Testis (tissue), 3 donors: ENCODE measurements around the gene ZNF829. TPM values are rescaled to one million over a fixed set of nuclear protein-coding genes. Genes with fewer than 3 reads are reported as not detected.

Source experiments
- DNase-seq: peaks from one replicate; pipeline ENCODE4 v3.0.0-alpha.2; 2019
- H3K27ac ChIP-seq, 2 donors: fragments of 200-600 bp; sonication (generic); one replicate each; pipeline ENCODE4 v1.5.1; 2019
- H3K27me3 ChIP-seq: fragments of 200-600 bp; sonication (generic); one replicate; pipeline ENCODE4 v1.5.1; 2019
- H3K36me3 ChIP-seq: fragments of 200-600 bp; sonication (generic); one replicate; pipeline ENCODE4 v1.5.1; 2017; ENCODE audit warnings: low read depth; ENCODE audit errors: missing control alignments
- H3K4me1 ChIP-seq: fragments of 200-600 bp; sonication (generic); one replicate; pipeline ENCODE4 v1.5.1; 2019
- H3K4me3 ChIP-seq, 2 donors: fragments of 200-600 bp; sonication (generic); one replicate each; pipeline ENCODE4 v1.5.1; 2017 to 2019
- H3K9me3 ChIP-seq: fragments of 200-600 bp; sonication (generic); one replicate; pipeline ENCODE4 v1.5.1; 2017
- POLR2A ChIP-seq: fragments of 450-650 bp; IDR thresholded peaks from one replicate; pipeline ENCODE4 v1.6.1; 2017; ENCODE audit warnings: antibody characterized with exemption, mild to moderate bottlenecking, moderate library complexity
- WGBS, 2 donors: methylation state at CpG; one replicate each; pipeline ENCODE4 v1.1.5; 2018; 5-methylcytosine and 5-hydroxymethylcytosine counted together
- intact Hi-C: fragments of 100-400 bp; cut with DNase I; formaldehyde crosslinking; loops from one replicate; pipeline ENCODE4 v1.15.1; 2023; ENCODE audit warnings: low total_unique reads
- polyA plus RNA-seq: library from polyadenylated mRNA; stranded (reverse); fragments of 350-450 nt; fragmentation: Illumina TruSeq; extraction: RNeasy Lipid Tissue Mini Kit (QIAGEN cat#74804); gene quantifications from one replicate; pipeline ENCODE4 v1.2.3, GENCODE V29; 2014; ENCODE audit warnings: low read depth, low replicate concordance; ENCODE audit not compliant: insufficient read depth
- small RNA-seq, 2 donors: library from RNA; depleted of rRNA; stranded (forward); fragments of <200 nt; gene quantifications; one replicate each; pipeline ENCODE3, GENCODE V24; 2016
- total RNA-seq, 2 donors: library from RNA; depleted of rRNA; stranded (reverse); fragments of >200 nt; gene quantifications; one replicate each; pipeline ENCODE4 v1.2.3, GENCODE V29; 2016
- TF ChIP-seq, protein P1 (sequence below), 3 experiments: fragments of 450-650 bp in 2 of 3; fragments of 200-600 bp in 1 of 3; sonication (generic) in 1 of 3; IDR thresholded peaks; one replicate each; pipeline ENCODE4 v1.5.1; 2016 to 2019; ENCODE audit warnings: antibody characterized with exemption in 3 of 3, mild to moderate bottlenecking in 2 of 3, moderate library complexity in 1 of 3

Gene ZNF829
- total and polyA plus RNA-seq, 3 donors from 2014 or later = 10.5 to 19.9 (median 12.1) TPM

DNA sequence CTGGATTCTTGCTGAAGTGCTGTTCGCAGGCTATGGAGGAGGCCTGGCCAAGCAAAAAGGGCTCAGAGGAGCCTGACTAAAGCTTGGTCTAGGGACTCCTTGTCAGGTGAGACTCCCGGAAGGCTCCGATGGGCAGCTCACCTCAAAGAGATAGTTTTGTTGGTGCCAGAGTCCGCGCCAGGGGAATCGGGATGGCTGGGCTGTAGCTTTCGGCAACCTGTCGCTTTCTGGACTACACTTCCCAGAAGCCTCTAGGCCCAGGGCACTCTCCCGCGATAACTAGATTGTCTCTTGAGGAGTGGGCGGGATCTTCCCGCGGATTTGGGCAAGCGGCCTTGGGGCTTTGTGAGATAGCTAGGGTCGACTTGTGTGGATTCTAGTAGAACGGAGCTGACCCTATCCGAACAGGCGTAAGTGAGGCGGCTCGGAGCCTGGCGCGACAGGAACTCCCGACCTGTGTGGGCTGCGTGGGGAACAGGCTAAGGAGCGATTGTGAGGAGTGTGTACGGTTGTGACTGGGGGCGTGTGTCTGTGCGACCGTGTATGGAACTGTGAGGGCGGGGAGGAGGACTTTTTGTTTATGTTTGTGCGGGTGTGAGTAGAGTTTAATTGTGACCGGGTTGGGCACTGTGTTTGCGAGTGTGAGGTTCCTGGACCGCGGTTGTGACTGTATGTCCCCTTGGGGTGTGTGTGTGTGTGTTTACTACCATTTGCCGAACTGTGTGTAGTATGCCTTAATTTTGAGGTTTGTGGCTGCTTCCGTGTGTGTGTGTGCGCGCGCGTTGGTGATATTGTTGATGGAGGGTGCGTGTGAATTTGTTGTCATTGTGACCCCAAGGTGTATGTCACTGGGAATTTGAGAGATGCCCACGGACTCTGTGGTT is 65.3 kb downstream of the ZNF829 start, which contains the start of gene ZNF345:
TSS of gene ZNF345 (plus strand) at position 318 of the 884 bp plus-strand sequence. CDS start 25,955 bp downstream, outside the sequence.
- no peaks in the 10 kb centered on the region for H3K9me3 ChIP-seq
- intact Hi-C loops = no loop called here
- no peaks in the 10 kb centered on the region for H3K36me3 ChIP-seq
- TF ChIP-seq POLR2A = no peak
- TF ChIP-seq, protein P1, sequence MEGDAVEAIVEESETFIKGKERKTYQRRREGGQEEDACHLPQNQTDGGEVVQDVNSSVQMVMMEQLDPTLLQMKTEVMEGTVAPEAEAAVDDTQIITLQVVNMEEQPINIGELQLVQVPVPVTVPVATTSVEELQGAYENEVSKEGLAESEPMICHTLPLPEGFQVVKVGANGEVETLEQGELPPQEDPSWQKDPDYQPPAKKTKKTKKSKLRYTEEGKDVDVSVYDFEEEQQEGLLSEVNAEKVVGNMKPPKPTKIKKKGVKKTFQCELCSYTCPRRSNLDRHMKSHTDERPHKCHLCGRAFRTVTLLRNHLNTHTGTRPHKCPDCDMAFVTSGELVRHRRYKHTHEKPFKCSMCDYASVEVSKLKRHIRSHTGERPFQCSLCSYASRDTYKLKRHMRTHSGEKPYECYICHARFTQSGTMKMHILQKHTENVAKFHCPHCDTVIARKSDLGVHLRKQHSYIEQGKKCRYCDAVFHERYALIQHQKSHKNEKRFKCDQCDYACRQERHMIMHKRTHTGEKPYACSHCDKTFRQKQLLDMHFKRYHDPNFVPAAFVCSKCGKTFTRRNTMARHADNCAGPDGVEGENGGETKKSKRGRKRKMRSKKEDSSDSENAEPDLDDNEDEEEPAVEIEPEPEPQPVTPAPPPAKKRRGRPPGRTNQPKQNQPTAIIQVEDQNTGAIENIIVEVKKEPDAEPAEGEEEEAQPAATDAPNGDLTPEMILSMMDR (IDR thresholded peaks at IDR 0.05) = no peak
- peak; percentile 96 for DNase-seq
- H3K27ac ChIP-seq = peak within 1 kb of the TSS; percentile 60 to 84
- H3K4me3 ChIP-seq = peak within 1 kb of the TSS; percentile 76 to 77
- no peaks in the 10 kb centered on the region for H3K27me3 ChIP-seq
- WGBS, 2 donors = 0% methylated on average over 30 to 43 of the region's 43 CpGs
- peaks cover 7% of the 10 kb centered on the region for H3K4me1 ChIP-seq

DNA sequence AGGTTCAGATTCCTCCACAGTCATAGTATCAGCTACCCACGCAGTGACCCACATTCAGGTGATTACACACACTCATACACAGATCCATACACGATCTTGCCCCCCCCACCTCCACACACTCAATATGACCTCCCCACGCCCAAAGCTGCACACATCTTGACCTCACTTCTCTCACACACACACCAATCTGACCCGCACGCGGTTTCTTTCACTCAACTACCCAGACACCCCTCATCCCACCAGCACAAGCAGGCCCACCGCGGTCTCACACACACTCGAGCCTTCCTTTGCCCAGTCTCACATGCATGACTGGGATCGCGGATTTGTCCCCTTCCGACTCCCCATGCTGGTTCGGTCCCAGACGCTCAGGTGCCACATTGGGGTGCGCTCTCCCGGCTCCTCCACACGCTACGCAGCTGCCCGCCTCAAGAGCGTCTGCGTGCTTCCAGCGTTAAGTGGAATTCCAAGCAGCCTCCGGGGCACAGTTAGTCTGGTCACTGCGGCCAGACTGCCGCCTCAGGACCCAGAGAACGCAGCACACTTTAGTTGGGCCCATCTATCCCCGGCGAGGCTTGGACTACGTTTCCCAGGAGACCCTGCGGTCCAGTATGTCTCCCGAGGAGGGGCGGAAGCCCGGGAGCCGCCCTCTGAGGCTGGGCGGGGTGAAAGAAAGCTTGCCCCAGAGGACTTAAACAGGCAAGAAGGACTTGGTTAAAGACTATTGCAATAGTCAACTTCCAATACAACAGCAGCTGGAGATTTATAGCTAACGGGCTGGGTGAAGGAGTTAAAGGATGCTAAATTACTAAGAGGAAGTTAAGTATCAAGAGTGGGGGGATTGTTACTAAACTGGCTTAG is 66.2 kb downstream of the ZNF829 start:
- no peak for TF ChIP-seq POLR2A
- TF ChIP-seq, protein P1 (IDR thresholded peaks at IDR 0.05) = no peak
- 0 to 3% methylated on average over 13 to 36 of the region's 36 CpGs for WGBS, 2 donors
- peak overlapping the region; percentile 60 to 84 for H3K27ac ChIP-seq
- peak overlapping the region; percentile 76 to 77 for H3K4me3 ChIP-seq
- H3K36me3 ChIP-seq = no peaks in the 10 kb centered on the region
- H3K27me3 ChIP-seq = no peaks in the 10 kb centered on the region
- no peaks in the 10 kb centered on the region for H3K9me3 ChIP-seq
- intact Hi-C loops = no loop called here
- peaks cover 7% of the 10 kb centered on the region for H3K4me1 ChIP-seq
- peak; percentile 96 for DNase-seq

DNA sequence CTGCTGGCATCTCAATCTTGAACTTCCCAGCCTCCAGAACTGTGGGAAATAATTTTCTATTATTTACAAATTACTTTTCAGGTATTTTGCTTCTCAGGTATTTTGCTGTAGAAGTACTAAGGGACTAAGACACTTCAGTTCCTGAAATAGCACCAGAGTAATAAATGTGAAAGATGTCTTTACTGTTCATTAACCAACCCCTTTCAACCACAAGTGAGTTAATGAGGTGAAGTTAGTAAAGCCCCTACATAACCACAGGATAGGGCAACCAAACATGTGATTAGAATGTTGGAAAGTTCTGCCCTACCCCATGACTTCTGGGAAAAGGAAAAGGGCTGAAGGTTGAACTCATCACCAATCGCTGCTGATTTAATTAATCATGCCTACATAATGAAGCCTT is 68.1 kb downstream of the ZNF829 start:
- H3K27me3 ChIP-seq = no peaks in the 10 kb centered on the region
- no peak overlapping the region for H3K27ac ChIP-seq
- 83 to 89% methylated on average over 1 of the region's 1 CpG for WGBS, 2 donors
- TF ChIP-seq, protein P1 (IDR thresholded peaks at IDR 0.05) = no peak
- no peak for TF ChIP-seq POLR2A
- DNase-seq = no peak
- no peak overlapping the region for H3K4me3 ChIP-seq
- peaks cover 7% of the 10 kb centered on the region for H3K4me1 ChIP-seq
- intact Hi-C loops = no loop called here
- no peaks in the 10 kb centered on the region for H3K36me3 ChIP-seq
- no peaks in the 10 kb centered on the region for H3K9me3 ChIP-seq

DNA sequence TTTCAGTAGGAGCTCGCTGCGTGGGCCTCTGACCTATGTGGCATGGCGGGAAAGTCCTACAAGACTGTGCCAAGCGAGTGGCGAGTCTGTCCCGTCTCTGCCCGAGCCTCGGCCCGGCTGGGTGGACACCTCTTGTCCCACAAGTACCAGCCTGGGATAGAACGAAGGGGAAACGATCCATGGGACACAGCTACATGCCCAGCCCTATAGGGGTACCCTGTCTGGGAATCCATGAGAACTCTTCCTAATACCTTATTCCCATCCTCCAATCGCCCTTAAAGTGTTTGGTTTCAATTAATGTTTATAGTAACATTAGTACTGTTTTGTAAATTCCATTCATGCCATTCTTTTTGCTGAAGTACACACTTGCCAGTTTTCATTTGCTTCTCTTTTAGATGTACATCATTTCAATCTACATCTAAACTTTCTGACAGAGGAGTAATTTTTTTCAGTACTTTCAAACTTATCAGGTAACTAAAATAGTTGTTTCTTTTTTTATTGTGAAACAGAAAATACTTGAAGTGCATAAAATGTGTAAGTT is 77.2 kb downstream of the ZNF829 start:
- intact Hi-C loops = no loop called here
- Histone ChIP-seq H3K4me1 (peaks cover 6% of the 10 kb centered on the region), H3K9me3 (no peaks in the 10 kb centered on the region), H3K36me3 (no peaks in the 10 kb centered on the region), H3K4me3 (peak overlapping the region; percentile 74 to 75), H3K27ac (peak overlapping the region; percentile 69 to 86), H3K27me3 (no peaks in the 10 kb centered on the region)
- no peak for TF ChIP-seq POLR2A
- TF ChIP-seq, protein P1 (IDR thresholded peaks at IDR 0.05) = no peak
- 2 to 6% methylated on average over 12 of the region's 12 CpGs for WGBS, 2 donors
- DNase-seq = no peak

Small RNAs within 50 kb of the gene (small RNA-seq; reads per million reads assigned to genes)
- gene RF00019 = 0 reads per million in 2 donors

Other genes with a start within 250 kb of the ZNF829 start
- 10 to 100 TPM; 10.2 to 12.8 TPM for gene ZNF461, start 249.5 kb downstream of the ZNF829 start, total RNA-seq
- 13.0 TPM for gene ZNF461, start 249.5 kb downstream of the ZNF829 start, polyA plus RNA-seq
- 10 to 100 TPM in 1 of 2 donors, 1 to 10 TPM in 1; 9.8 to 17.0 TPM for gene ZNF567, start 228.7 kb downstream of the ZNF829 start, total RNA-seq
- 17.9 TPM for gene ZNF567, start 228.7 kb downstream of the ZNF829 start, polyA plus RNA-seq
- gene ZNF850, start 143.5 kb downstream of the ZNF829 start, total RNA-seq = 10 to 100 TPM; 10.6 to 17.8 TPM
- 4.1 TPM for gene ZNF850, start 143.5 kb downstream of the ZNF829 start, polyA plus RNA-seq
- gene ZNF790, start 77.9 kb downstream of the ZNF829 start, total RNA-seq = 1 to 10 TPM; 7.4 to 9.3 TPM
- 16.9 TPM for gene ZNF790, start 77.9 kb downstream of the ZNF829 start, polyA plus RNA-seq
- gene ZNF345, start 65.4 kb downstream of the ZNF829 start, total RNA-seq = 10 to 100 TPM in 1 of 2 donors, 1 to 10 TPM in 1; 9.5 to 14.4 TPM
- 14.3 TPM for gene ZNF345, start 65.4 kb downstream of the ZNF829 start, polyA plus RNA-seq
- gene ZNF568, start within 50 bp of the ZNF829 start, total RNA-seq = 10 to 100 TPM in 1 of 2 donors, 1 to 10 TPM in 1; 9.9 to 13.3 TPM
- 8.1 TPM for gene ZNF568, start within 50 bp of the ZNF829 start, polyA plus RNA-seq
- gene ZNF420, start 162.1 kb upstream of the ZNF829 start, total RNA-seq = 10 to 100 TPM; 17.7 to 17.8 TPM
- gene ZNF420, start 162.1 kb upstream of the ZNF829 start, polyA plus RNA-seq = 17.6 TPM